Nucleus accumbens (tissue), 56 donors: ENCODE results near the gene CLEC4M.
A peak's percentile ranks its signal among the peaks of the same experiment; 100 is the strongest.
"Not testable (repeated sequence)": the region's sequence is repeated elsewhere in the genome, so short reads cannot be mapped to it uniquely, and the experiment has no call there.

Experiments
- DNase-seq, 56 donors: peaks; one replicate each; lab custom pipeline; 2025; lab: John Stamatoyannopoulos, UW

The CLEC4M gene

GRCh38 chr19:7769171-7769570 is 6.1 kb downstream of the CLEC4M start:
- DNase-seq = no peak

DNA sequence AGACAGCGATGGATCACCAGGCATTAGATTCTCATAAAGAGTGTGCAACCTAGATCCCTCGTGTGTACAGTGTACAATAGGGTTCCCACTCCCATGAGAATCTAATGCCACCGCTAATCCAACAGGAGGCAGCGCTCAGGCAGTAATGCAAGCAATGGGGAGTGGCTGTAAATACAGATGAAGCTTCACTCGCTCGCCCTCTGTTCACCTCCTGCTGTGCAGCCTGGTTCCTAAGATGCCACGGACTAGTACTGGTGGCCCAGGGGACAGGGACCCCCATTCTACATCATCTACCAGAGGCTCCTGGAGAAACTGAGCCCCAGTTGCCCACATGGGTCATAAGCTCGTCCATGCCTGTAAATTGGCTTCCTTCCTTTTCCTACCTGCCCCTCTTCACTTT is 8.0 kb downstream of the CLEC4M start:
- no peak for DNase-seq

DNA sequence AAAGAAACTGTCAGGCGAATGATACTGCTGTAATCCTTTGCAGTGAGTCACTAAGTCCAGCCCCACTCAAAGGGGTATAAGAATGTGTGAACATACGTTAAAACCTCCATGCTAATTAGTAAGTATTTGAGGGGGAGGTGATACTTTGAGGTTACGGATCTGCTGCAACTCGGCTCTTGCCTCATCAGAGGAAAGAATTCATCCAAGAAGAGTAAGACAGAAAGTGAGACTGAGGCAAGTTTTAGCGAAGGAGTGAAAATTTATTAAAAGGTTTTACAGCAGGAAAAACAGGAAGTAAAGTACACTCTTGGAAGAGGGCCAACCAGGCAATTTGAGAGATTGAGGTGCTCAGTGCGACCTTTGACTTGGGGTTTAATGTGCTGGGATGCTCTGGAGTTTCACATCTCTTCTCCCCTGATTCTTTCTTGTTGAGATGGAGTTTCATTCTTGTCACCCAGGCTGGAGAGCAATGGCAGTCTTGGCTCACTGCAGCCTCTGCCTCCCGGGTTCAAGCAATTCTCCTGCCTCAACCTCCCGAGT is 9.8 kb downstream of the CLEC4M start:
- no peak for DNase-seq

DNA sequence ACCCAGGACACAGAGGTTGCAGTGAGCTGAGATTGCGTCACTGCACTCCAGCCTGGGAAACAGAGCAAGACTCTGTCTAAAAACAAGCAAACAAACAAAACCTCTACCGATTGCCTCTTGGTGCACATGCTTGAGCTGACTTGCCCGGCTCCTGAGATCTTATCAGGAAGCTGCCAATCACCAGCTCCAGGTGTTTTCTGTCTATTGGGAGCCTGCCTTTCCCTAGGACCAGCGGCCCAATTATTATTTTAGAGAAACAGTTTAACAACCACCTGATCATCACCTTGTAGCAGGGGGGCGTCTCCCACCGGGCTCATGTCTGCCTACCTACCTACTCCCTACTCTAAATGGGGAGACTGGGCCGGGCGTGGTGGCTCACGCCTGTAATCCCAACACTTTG is 10.8 kb downstream of the CLEC4M start:
- DNase-seq = no peak

GRCh38 chr19:7775761-7776160 is 12.7 kb downstream of the CLEC4M start:
- DNase-seq = no peak

GRCh38 chr19:7778081-7778480 is 15.0 kb downstream of the CLEC4M start:
- no peak for DNase-seq

- DNase-seq = no peak
These were observed 16.8 kb downstream of the CLEC4M start for GRCh38 chr19:7779631-7780486.

DNA sequence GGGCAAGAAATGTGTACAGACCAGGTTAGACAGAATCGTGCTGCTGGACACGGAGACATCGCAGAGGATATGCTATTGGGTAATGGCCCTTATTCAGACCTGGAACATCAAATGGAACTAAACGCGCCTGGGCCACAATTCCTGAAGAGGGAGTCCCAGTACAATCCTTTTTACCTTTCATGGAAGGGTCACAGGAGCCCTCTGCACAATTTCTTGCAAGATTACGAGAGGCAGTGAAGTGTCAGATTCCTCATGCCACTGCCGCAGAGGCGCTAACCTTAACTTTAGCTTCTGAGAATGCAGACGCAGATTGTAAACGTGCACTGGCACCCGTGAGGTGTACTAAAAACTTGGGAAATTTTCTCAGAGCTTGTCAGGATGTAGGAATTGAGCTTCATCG is 18.1 kb downstream of the CLEC4M start:
- no peak for DNase-seq

GRCh38 chr19:7783991-7784423 is 21.0 kb downstream of the CLEC4M start:
- no peak for DNase-seq

DNA sequence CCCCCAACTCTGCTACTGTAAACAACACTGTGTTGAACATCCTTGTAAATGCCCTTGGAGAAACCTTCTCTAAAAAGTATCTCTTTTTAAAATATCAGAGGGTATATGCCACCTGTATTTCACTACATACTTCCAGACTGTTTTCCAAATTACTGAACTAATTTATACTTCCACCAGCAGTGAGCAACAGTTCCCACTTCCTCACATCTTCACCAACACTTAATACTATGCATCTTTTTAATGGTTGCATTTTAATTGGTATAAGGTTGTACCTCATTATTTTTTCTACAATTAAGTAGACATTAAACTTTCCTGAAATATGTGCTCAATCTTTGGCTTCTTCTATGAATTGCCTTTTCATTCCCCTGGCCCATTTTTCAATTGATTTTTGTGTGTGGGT is 21.8 kb downstream of the CLEC4M start:
- DNase-seq = no peak

GRCh38 chr19:7787141-7787540 is 24.1 kb downstream of the CLEC4M start:
- DNase-seq = no peak

- DNase-seq = no peak
These were observed 24.6 kb downstream of the CLEC4M start for GRCh38 chr19:7787602-7788177.

GRCh38 chr19:7788178-7788932 is 25.3 kb downstream of the CLEC4M start:
- DNase-seq = peak in 1 of 56 donors; percentile 18

DNA sequence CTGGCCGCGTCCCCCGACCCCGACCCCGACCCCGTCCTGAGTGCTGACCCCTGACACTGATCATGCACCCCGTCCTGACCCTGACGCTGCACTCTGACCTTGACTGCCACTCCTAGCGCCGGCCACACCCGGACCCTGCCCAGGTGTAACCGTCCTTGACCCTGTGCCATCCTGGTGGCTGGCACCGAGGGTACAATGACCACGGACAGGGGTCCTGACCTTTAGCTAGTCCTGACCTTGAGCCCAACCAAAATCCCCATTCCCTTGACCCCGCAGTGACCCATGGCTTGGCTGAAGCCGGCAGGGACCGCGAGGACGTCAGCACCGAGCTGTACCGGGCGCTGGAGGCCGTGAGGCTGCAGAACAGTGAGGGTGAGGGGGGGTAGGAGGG is 25.9 kb downstream of the CLEC4M start:
- DNase-seq = no peak

DNA sequence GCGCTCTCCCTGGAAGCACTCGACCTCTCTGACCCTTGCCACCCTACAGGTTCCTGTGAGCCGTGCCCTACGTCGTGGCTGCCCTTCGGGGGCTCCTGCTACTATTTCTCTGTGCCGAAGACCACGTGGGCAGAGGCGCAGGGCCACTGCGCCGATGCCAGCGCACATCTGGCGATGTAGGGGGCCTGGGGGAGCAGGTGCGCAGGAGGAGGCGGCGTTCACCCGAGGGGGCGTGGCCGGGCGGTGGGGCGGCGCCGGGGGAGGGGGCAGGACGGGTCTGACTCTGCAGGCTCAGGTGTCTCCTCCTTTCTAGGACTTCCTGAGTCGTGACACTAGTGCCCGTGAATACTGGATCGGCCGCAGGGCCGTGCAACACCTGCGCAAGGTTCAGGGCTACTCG is 26.4 kb downstream of the CLEC4M start:
- DNase-seq = no peak

DNA sequence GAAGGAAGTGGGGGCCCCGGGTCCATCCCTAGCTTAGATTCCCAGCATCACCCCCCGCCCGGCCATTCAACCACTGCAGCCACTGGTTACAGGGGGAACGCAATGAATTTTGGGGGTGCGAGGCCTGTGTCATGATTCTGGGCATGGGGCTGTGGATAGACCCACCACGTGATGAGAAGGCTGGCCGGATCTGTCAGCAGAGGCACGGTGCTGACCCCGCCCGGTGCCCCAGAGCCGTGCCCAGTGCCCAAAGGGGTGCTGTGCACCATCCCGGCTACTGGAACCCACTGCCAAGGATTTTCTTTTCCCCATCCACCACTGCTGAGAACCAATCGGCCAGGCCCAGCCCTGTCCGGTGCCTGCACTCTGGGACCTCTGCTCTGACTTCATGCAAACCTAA is 27.4 kb downstream of the CLEC4M start:
- DNase-seq = no peak

DNA sequence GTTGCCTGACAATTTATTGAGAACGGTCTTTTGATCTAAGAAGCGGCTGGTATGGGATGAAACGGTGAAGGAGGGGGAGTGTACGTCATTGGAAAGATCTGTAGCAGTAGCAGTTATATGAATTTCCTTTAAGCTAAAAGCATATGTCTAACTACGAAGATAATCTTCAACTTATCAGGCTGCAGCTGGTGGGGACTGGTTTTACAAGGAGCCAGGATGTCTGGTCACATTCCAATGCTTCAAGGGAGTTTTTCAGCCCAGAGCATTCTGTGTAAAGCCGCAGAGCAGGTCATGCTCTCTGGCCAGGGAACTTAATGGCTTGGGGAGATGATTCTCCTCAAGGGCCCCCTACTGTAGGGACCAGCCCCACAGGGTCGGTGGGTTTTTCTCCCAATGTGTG is 29.2 kb downstream of the CLEC4M start:
- no peak for DNase-seq

DNA sequence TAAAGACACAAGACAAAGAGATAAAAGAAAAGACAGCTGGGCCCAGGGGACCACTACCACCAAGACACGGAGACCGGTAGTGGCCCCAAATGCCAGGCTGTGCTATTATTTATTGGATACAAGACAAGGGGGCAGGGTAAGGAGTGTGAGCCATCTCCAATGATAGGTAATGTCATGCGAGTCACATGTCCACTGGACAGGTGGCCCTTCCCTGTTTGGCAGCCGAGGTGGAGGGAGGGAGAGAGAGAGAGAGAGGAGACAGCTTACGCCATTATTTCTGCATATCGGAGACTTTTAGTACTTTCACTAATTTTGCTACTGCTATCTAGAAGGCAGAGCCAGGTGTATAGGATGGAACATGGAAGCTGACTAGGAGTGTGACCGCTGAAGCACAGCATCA is 29.7 kb downstream of the CLEC4M start:
- DNase-seq = not testable (repeated sequence)

- DNase-seq = no peak
These were observed 30.4 kb downstream of the CLEC4M start for GRCh38 chr19:7793493-7793892.

GRCh38 chr19:7795555-7796161 is 32.6 kb downstream of the CLEC4M start:
- no peak for DNase-seq
